ENCODE results near the gene SLC36A4.
"Not testable (repeated sequence)": the region's sequence is repeated elsewhere in the genome, so short reads cannot be mapped to it uniquely, and the experiment has no call there.

Gene SLC36A4

GRCh38 chr11:93117565-93117964 lies 80.2 kb downstream of the SLC36A4 start:
- no peak for DNase-seq

- DNase-seq, result no peak
Observed at GRCh38 chr11:93116641-93117441, 81.0 kb downstream of the SLC36A4 start.

- no peak for DNase-seq
Observed at GRCh38 chr11:93114304-93114703, 83.5 kb downstream of the SLC36A4 start.

GRCh38 chr11:93113824-93114223 lies 84.0 kb downstream of the SLC36A4 start:
- DNase-seq, result no peak

GRCh38 chr11:93111147-93111546 lies 86.6 kb downstream of the SLC36A4 start:
- not testable (repeated sequence) for DNase-seq

GRCh38 chr11:93100211-93100610 lies 97.6 kb downstream of the SLC36A4 start:
- DNase-seq, result no peak

GRCh38 chr11:93099806-93100205 lies 98.0 kb downstream of the SLC36A4 start:
- no peak for DNase-seq
